WI38 (cell line): ENCODE measurements around the gene CMTM2.

Experiments
- H3K4me3 ChIP-seq: 2 replicates; pipeline ENCODE4 v1.5.1; 2011; ENCODE audit warnings: low read depth, mild to moderate bottlenecking, control low read depth, low read length
- TF ChIP-seq, protein P1 (sequence below): IDR thresholded peaks from 2 replicates; pipeline ENCODE4 v1.5.1; 2012; ENCODE audit warnings: low read depth, mild to moderate bottlenecking, control low read depth, low read length

Gene CMTM2

DNA sequence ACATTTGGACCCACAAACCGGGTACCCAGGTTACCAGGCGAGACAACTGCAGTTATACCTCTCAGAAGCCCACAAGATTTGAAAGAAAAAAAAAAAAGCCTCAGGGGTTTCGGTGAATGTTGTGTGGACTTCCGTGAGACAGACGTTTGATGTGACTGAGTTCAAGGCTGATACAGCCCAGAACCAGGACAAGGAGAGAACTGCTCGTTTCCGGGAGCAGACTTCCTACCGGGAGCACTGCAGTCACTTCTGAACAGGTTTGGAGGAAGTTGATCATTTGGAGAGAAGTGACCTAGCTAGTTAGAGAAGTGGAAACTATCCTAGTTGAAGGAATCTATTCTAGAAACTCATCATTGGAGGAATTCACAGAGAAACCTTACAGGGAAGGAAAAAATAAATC lies 26.0 kb upstream of the CMTM2 start:
- TF ChIP-seq, protein P1, sequence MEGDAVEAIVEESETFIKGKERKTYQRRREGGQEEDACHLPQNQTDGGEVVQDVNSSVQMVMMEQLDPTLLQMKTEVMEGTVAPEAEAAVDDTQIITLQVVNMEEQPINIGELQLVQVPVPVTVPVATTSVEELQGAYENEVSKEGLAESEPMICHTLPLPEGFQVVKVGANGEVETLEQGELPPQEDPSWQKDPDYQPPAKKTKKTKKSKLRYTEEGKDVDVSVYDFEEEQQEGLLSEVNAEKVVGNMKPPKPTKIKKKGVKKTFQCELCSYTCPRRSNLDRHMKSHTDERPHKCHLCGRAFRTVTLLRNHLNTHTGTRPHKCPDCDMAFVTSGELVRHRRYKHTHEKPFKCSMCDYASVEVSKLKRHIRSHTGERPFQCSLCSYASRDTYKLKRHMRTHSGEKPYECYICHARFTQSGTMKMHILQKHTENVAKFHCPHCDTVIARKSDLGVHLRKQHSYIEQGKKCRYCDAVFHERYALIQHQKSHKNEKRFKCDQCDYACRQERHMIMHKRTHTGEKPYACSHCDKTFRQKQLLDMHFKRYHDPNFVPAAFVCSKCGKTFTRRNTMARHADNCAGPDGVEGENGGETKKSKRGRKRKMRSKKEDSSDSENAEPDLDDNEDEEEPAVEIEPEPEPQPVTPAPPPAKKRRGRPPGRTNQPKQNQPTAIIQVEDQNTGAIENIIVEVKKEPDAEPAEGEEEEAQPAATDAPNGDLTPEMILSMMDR, result no peak
- peak overlapping the region; percentile 68 for H3K4me3 ChIP-seq

DNA sequence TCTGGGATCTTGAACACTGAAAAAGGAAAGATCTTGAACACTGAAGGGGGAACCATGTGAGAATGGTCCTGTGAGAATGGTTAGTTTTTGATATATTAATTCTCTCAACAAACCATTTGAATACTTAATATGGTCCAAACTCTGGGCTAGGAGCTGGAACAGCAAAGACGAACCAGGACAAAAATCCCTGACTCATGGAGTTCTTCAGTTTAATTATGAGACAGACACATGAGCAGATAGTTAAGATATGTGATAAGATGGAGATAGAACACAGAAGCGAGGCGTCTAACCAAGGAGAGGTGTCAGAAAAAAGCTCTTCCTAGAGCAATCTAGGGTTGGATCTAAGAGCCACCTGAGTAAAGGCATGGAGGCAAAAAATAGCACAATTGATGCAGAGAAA lies 25.2 kb upstream of the CMTM2 start:
- H3K4me3 ChIP-seq, result no peak overlapping the region
- TF ChIP-seq, protein P1, result no peak

DNA sequence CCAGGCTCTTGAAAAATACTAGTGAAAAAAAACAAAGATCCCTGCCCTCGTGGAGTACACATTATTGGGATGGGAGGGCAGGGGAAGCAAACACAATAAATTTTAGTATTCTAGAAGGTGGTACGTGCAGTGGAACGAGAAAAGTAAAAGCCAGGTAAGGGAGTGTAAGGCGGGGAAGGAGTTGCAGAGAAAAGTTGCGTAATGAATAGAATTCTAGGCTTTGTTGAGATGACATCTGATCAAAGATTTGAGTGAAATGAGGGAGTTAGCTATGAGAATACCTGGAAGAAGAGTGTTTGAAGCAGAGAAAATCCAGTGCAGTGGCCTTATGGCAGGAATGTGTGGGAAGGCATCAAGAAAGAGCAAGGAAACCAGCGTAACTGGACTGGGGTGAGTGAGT lies 24.8 kb upstream of the CMTM2 start:
- no peak overlapping the region for H3K4me3 ChIP-seq
- TF ChIP-seq, protein P1, result no peak

DNA sequence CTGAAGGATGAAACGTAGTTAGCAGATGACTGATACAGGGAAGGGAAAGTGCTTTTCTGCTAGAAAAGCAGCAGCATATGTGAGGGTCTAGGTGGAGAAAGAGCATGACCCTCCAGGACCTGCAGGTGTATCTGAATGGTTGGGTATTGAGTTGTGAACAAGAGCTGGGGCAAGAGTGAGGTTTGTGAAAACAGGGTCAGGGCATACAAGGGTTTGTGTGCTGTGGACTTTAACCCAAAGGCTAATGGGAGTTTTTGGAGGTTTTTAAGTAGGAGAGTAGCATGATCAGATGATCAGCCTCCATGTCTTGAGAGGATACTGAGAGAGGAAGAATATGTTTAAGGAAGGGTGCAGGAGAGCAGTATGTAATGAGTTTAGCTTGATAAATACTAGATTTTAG lies 19.2 kb upstream of the CMTM2 start:
- no peak overlapping the region for H3K4me3 ChIP-seq
- TF ChIP-seq, protein P1, result no peak

DNA sequence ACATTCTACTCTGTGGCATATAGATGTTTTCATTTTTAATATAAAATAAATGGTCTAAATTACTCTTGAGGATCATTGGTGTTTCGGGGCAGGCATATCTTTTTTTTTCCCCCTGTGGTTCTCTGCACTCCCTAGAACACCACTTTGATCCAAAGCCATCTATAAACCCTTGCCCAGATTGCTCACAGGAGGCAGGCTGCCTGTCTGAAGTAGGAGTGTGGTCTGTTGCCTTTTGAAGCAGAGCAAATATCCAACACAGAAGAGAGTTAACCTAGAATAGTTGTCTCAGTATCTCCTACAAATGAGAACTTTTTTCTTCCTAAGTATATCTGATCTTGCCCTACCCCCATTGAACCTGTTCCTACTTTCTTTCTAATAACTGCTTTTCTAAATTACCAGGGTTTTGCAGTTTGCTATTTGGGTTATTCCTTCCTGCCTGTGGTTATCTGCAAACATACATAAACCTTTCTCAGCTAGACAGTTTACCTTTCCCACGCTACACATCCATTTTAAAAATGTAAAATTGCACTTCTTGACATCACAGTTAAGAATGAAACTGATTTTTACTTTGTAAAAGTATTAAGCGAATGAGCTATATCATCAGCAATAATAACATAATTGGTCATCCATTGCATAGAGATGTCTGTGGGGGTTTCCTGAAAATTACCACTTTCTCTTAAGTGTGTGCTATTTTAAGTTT lies 17.7 kb upstream of the CMTM2 start:
- no peak overlapping the region for H3K4me3 ChIP-seq
- TF ChIP-seq, protein P1, result no peak

DNA sequence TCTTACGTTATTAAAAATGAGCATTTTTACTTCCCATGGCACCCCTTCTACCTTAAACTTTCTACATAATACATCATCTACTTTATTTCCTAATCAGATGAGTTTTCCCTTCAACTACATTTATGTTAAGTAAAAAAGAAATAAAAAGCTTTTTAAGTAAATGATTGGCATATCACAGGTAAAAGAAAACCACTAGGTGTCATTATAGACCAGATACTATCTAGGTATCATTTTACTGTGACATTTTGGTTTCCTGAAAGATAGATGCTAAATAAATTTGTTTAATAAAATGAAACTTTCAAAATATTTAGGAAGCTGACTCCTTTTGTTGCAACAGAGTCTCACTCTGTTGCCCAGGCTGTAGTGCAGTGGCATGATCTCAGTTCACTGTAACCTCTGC lies 16.9 kb upstream of the CMTM2 start:
- TF ChIP-seq, protein P1, result no peak
- no peak overlapping the region for H3K4me3 ChIP-seq

DNA sequence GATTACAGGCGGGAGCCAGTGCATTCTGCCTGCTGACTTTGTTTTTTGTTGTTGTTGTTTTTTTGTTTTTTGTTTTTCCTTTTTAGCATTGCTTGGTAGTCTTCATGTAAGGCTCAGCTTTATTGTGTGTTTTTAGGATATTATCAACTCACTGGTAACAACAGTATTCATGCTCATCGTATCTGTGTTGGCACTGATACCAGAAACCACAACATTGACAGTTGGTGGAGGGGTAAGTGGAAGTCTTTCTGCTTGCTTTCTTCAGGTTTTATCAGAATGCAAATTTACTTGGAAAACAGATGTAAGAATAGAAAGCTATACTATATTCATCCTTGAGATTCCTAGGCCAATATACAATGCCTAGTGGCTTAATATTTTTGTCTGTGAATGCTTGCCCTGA lies 16.3 kb upstream of the CMTM2 start:
- H3K4me3 ChIP-seq, result no peak overlapping the region
- TF ChIP-seq, protein P1, result no peak
